Loucy (cell line): Measurements from ENCODE around the gene PCDHGA2.
A peak's percentile ranks its signal among the peaks of the same experiment; 100 is the strongest.
"Not testable (repeated sequence)": the region's sequence is repeated elsewhere in the genome, so short reads cannot be mapped to it uniquely, and the experiment has no call there.

Experiments used
- H2AFZ ChIP-seq: fragments of 200-600 bp; sonication (generic); 2 replicates; pipeline ENCODE4 v1.6.0; 2016; ENCODE audit warnings: antibody characterized with exemption, mild to moderate bottlenecking, low read length, moderate library complexity
- H3F3A ChIP-seq: fragments of 200-600 bp; 2 replicates; pipeline ENCODE4 v1.6.0; 2016; ENCODE audit warnings: antibody characterized with exemption, low read depth, mild to moderate bottlenecking
- H3K27me3 ChIP-seq: fragments of 200-600 bp; sonication (generic); 2 replicates; pipeline ENCODE4 v1.6.1; 2014; ENCODE audit warnings: low read length, mild to moderate bottlenecking; ENCODE audit not compliant: insufficient read depth, poor library complexity, severe bottlenecking
- H3K36me3 ChIP-seq: fragments of 200-600 bp; sonication (generic); 2 replicates; pipeline ENCODE4 v1.6.1; 2016; ENCODE audit warnings: low read length; ENCODE audit not compliant: insufficient read depth
- H3K4me1 ChIP-seq: fragments of 200-600 bp; sonication (generic); 2 replicates; pipeline ENCODE4 v1.5.1; 2014; ENCODE audit warnings: low read length, mild to moderate bottlenecking; ENCODE audit not compliant: insufficient read depth, poor library complexity, severe bottlenecking
- H3K4me2 ChIP-seq: fragments of 200-600 bp; sonication (generic); 2 replicates; pipeline ENCODE4 v1.6.0; 2014; ENCODE audit warnings: antibody characterized with exemption, low read length, low read depth, mild to moderate bottlenecking; ENCODE audit not compliant: poor library complexity, severe bottlenecking
- H3K4me3 ChIP-seq: fragments of 200-600 bp; sonication (generic); 2 replicates; pipeline ENCODE4 v1.5.1; 2014; ENCODE audit warnings: low read length, mild to moderate bottlenecking, mixed read lengths; ENCODE audit not compliant: poor library complexity, severe bottlenecking
- H3K79me2 ChIP-seq: fragments of 200-600 bp; sonication (generic); 2 replicates; pipeline ENCODE4 v1.6.1; 2014; ENCODE audit warnings: low read length; ENCODE audit not compliant: insufficient read depth
- H3K9ac ChIP-seq: fragments of 200-600 bp; sonication (generic); 2 replicates; pipeline ENCODE4 v1.6.0; 2014; ENCODE audit warnings: mild to moderate bottlenecking, low read depth, low read length, moderate library complexity; ENCODE audit not compliant: poor library complexity, severe bottlenecking
- H3K9me2 ChIP-seq: fragments of 200-600 bp; sonication (generic); replicated peaks from 2 replicates; pipeline ENCODE4 v1.6.1; 2016; ENCODE audit warnings: low read depth, low read length, mixed read lengths
- H3K9me3 ChIP-seq: fragments of 200-600 bp; sonication (generic); 2 replicates; pipeline ENCODE4 v1.6.1; 2014; ENCODE audit warnings: mild to moderate bottlenecking, antibody characterized with exemption, low read length, low read depth; ENCODE audit not compliant: insufficient read depth
- H4K20me1 ChIP-seq: fragments of 200-600 bp; sonication (generic); 2 replicates; pipeline ENCODE4 v1.6.0; 2014; ENCODE audit warnings: antibody characterized with exemption, low read length, mild to moderate bottlenecking; ENCODE audit not compliant: insufficient read depth, poor library complexity, severe bottlenecking
- EZH2phosphoT487 ChIP-seq: fragments of 200-600 bp; IDR thresholded peaks from 2 replicates; pipeline ENCODE4 v1.6.1; 2018; ENCODE audit warnings: antibody characterized with exemption, mild to moderate bottlenecking, moderate library complexity, borderline replicate concordance
- TF ChIP-seq, protein P1 (sequence below): fragments of 200-600 bp; sonication (generic); conservative IDR thresholded peaks from 2 replicates; pipeline ENCODE4 v1.5.1; 2014; ENCODE audit warnings: mild to moderate bottlenecking, antibody characterized with exemption, low read length

PCDHGA2 gene

DNA sequence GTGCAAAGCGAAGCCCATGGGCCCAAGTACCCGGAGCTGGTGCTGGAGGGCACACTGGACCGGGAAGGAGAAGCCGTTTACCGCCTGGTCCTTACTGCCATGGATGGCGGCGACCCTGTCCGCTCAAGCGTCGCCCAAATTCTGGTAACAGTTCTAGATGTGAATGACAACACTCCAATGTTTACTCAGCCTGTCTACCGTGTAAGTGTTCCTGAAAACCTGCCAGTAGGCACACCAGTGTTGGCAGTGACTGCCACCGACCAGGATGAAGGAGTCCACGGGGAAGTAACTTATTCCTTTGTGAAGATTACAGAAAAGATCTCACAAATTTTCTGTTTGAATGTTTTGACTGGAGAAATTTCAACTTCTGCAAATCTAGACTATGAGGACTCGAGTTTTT, 36.1 kb downstream of the PCDHGA2 start:
- no peaks in the 10 kb centered on the region for H3K79me2 ChIP-seq
- no peaks in the 10 kb centered on the region for H3K4me1 ChIP-seq
- no peak overlapping the region for H3K4me2 ChIP-seq
- H3K36me3 ChIP-seq, result no peaks in the 10 kb centered on the region
- H3K9me2 ChIP-seq, result no peaks in the 10 kb centered on the region
- no peaks in the 10 kb centered on the region for H4K20me1 ChIP-seq
- H3K9me3 ChIP-seq, result peaks cover 2% of the 10 kb centered on the region; the same call in 1 of the 2 replicates
- H3K4me3 ChIP-seq, result no peak overlapping the region
- no peaks in the 10 kb centered on the region for H3F3A ChIP-seq
- TF ChIP-seq EZH2phosphoT487, result no peak
- TF ChIP-seq, protein P1, sequence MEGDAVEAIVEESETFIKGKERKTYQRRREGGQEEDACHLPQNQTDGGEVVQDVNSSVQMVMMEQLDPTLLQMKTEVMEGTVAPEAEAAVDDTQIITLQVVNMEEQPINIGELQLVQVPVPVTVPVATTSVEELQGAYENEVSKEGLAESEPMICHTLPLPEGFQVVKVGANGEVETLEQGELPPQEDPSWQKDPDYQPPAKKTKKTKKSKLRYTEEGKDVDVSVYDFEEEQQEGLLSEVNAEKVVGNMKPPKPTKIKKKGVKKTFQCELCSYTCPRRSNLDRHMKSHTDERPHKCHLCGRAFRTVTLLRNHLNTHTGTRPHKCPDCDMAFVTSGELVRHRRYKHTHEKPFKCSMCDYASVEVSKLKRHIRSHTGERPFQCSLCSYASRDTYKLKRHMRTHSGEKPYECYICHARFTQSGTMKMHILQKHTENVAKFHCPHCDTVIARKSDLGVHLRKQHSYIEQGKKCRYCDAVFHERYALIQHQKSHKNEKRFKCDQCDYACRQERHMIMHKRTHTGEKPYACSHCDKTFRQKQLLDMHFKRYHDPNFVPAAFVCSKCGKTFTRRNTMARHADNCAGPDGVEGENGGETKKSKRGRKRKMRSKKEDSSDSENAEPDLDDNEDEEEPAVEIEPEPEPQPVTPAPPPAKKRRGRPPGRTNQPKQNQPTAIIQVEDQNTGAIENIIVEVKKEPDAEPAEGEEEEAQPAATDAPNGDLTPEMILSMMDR, result no peak
- H3K27me3 ChIP-seq, result no peaks in the 10 kb centered on the region
- H3K9ac ChIP-seq, result no peak overlapping the region
- H2AFZ ChIP-seq, result no peak overlapping the region

DNA sequence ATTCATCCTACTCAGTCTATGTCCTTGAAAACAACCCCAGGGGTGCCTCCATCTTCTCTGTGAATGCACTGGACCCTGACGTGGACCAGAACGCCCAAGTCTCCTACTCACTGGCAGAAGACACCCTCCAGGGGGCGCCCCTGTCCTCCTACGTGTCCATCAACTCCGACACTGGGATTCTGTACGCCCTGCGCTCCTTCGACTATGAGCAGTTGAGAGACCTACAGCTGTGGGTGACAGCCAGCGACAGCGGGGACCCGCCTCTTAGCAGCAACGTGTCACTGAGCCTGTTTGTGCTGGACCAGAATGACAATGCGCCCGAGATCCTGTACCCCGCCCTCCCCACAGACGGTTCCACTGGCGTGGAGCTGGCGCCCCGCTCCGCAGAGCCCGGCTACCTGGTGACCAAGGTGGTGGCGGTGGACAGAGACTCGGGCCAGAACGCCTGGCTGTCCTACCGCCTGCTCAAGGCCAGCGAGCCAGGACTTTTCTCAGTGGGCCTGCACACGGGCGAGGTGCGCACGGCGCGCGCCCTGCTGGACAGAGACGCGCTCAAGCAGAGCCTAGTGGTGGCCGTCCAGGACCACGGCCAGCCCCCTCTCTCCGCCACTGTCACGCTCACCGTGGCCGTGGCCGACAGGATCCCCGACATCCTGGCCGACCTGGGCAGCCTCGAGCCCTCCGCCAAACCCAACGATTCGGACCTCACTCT, 37.0 kb downstream of the PCDHGA2 start:
- not testable (repeated sequence) for H3K4me1 ChIP-seq, H3K79me2 ChIP-seq, H3F3A ChIP-seq, H3K9ac ChIP-seq, H4K20me1 ChIP-seq, H3K4me2 ChIP-seq, H3K4me3 ChIP-seq, H3K9me3 ChIP-seq, H3K36me3 ChIP-seq, H3K9me2 ChIP-seq, H3K27me3 ChIP-seq, H2AFZ ChIP-seq
- TF ChIP-seq, protein P1, result 0 out of 2 replicates have a peak, but pooled peaks have one; percentile 18

DNA sequence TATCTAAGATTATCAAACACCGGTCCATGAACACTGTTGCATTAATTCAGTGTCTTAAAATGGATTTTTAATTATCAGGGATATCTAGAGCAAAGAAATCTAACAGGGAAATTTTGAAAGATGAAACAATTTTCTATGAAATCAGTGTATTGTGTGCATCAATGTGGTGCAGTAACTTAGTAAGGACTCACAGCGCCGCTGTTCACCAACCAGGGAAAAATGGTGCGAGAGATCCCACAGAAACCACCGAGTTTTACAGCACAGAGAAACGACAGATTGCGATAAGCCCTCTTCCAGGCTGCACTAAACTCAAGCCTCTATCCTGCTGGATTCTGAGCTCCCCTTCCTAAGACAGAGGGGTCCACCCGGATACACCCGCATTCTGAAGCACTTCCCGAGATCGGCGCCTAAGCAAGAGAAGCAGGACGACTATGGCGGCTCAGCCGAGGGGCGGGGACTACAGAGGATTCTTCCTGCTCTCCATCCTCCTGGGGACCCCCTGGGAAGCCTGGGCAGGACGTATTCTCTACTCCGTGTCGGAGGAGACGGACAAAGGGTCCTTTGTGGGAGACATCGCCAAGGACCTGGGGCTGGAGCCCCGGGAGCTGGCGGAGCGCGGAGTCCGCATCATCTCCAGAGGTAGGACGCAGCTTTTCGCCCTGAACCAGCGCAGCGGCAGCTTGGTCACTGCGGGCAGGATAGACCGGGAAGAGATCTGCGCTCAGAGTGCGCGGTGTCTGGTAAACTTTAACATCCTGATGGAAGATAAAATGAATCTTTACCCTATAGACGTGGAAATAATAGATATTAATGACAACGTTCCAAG, 44.1 kb downstream of the PCDHGA2 start, which contains the start of gene PCDHGA7:
Gene PCDHGA7, plus strand, starts transcription at position 274 of the 826 bp plus-strand sequence. Its CDS starts 158 bp downstream, at position 432.
- H3K79me2 ChIP-seq, result no peaks in the 10 kb centered on the region
- no peaks in the 10 kb centered on the region for H3K4me1 ChIP-seq
- no peaks in the 10 kb centered on the region for H3K9me3 ChIP-seq
- no peaks in the 10 kb centered on the region for H3K27me3 ChIP-seq
- H2AFZ ChIP-seq, result no peak within 1 kb of the TSS
- TF ChIP-seq, protein P1, result no peak
- TF ChIP-seq EZH2phosphoT487, result no peak
- no peak within 1 kb of the TSS for H3K4me2 ChIP-seq
- no peak within 1 kb of the TSS for H3K4me3 ChIP-seq
- no peaks in the 10 kb centered on the region for H3K9me2 ChIP-seq
- no peaks in the 10 kb centered on the region for H3K36me3 ChIP-seq
- no peaks in the 10 kb centered on the region for H3F3A ChIP-seq
- H4K20me1 ChIP-seq, result no peaks in the 10 kb centered on the region
- no peak within 1 kb of the TSS for H3K9ac ChIP-seq
